ENCODE measurements around the gene TTLL12. TPM values are rescaled to one million over a fixed set of nuclear protein-coding genes. Genes with fewer than 3 reads are reported as not detected.

The TTLL12 gene
- total and polyA plus RNA-seq, 2 donors (not counting 1 experiment from before 2014, with no cell fraction given), result 11.0 to 21.3 TPM

GRCh38 chr22:43172191-43172590 is 14.7 kb downstream of the TTLL12 start:
- Histone ChIP-seq H3K36me3 (replicated peaks in 1 of 2; ENCODE audit: control extremely low read depth in 1 of 2, control insufficient read depth in 1 of 2, extremely low read depth in 1 of 2, insufficient read depth in 2 of 2, low read length in 1 of 2) (peaks cover 0 to 41% of the 10 kb centered on the region in 2 experiments), H3K9ac (ENCODE audit: low read length) (no peak overlapping the region), H3K79me2 (ENCODE audit: control insufficient read depth, insufficient read depth, low read length) (no peaks in the 10 kb centered on the region), H3K27me3 (replicated peaks in 1 of 4; ENCODE audit: control extremely low read depth in 1 of 4, control insufficient read depth in 3 of 4, insufficient read depth in 4 of 4, low read length in 3 of 4) (no peaks in the 10 kb centered on the region), H4K20me1 (ENCODE audit: control insufficient read depth, insufficient read depth, low read length, poor library complexity, severe bottlenecking) (no peaks in the 10 kb centered on the region), H3K4me2 (replicated peaks; ENCODE audit: low read depth, low read length, poor library complexity, severe bottlenecking) (no peak overlapping the region), H2AFZ (ENCODE audit: insufficient read depth, low read depth, low read length, poor library complexity, severe bottlenecking) (no peak overlapping the region), H3K4me1 (ENCODE audit: control insufficient read depth in 2 of 2, insufficient read depth in 2 of 2, low read length in 2 of 2) (no peaks in the 10 kb centered on the region), H3K9me3 (ENCODE audit: control extremely low read depth in 1 of 3, control insufficient read depth in 2 of 3, insufficient read depth in 1 of 3, low read length in 2 of 3) (no peaks in the 10 kb centered on the region), H3K27ac (ENCODE audit: low read length in 2 of 2) (no peak overlapping the region), H3K4me3 (ENCODE audit: control extremely low read depth in 1 of 5, extremely low read depth in 1 of 5, insufficient read depth in 1 of 5, low read depth in 2 of 5, low read length in 4 of 5) (no peak overlapping the region)
- ATAC-seq (ENCODE audit: low read depth), result no peak
- H3K4me3 Mint-ChIP-seq, result no peak overlapping the region
- CTCF ChIA-PET, result interaction anchor here (0.7 kb wide), 1 partner anchor 1982 kb away, joined by 4 read pairs; no protein-coding TSS in a partner anchor
- WGBS (ENCODE audit: insufficient coverage), result 98% methylated on average over 18 of the region's 19 CpGs
- no peaks in the 10 kb centered on the region for H3K9me3 Mint-ChIP-seq (ENCODE audit: insufficient read depth)
- H3K4me1 Mint-ChIP-seq, result no peaks in the 10 kb centered on the region
- intact Hi-C loops (cut with micrococcal nuclease), result no loop called here
- H3K27me3 Mint-ChIP-seq, result no peaks in the 10 kb centered on the region
- DNase-seq, result no peak
- no peak for TF ChIP-seq EZH2 (IDR thresholded peaks at IDR 0.05; ENCODE audit: borderline replicate concordance, insufficient read depth, low read depth, low read length, poor library complexity, severe bottlenecking)
- TF ChIP-seq, protein P1, sequence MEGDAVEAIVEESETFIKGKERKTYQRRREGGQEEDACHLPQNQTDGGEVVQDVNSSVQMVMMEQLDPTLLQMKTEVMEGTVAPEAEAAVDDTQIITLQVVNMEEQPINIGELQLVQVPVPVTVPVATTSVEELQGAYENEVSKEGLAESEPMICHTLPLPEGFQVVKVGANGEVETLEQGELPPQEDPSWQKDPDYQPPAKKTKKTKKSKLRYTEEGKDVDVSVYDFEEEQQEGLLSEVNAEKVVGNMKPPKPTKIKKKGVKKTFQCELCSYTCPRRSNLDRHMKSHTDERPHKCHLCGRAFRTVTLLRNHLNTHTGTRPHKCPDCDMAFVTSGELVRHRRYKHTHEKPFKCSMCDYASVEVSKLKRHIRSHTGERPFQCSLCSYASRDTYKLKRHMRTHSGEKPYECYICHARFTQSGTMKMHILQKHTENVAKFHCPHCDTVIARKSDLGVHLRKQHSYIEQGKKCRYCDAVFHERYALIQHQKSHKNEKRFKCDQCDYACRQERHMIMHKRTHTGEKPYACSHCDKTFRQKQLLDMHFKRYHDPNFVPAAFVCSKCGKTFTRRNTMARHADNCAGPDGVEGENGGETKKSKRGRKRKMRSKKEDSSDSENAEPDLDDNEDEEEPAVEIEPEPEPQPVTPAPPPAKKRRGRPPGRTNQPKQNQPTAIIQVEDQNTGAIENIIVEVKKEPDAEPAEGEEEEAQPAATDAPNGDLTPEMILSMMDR (IDR thresholded peaks at IDR 0.05), result no peak
- POLR2A ChIA-PET, result no interaction called here
- H3K27ac Mint-ChIP-seq, result no peak overlapping the region

DNA sequence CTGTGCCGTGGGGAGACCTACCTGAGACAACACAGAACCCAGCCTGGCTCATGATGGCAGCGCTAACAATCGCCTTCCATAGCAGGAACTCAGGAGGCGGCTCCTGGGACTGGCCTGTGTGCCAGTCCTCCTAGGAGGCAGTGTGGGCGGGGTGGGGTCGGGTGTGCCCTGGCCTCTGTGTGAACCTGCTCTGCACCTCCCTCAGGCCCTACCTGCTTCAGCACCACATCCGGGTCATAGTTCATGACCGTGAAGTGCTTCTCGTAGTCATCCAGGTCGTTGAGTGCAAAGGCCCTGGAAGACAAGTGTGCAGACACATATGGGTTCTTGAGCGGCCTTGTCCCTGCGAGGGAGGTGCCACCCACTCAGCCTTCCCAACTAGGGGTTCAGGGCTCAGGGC is 15.3 kb downstream of the TTLL12 start:
- no peak overlapping the region for H3K4me2 ChIP-seq (replicated peaks; ENCODE audit: low read depth, low read length, poor library complexity, severe bottlenecking)
- H3K9me3 Mint-ChIP-seq (ENCODE audit: insufficient read depth), result no peaks in the 10 kb centered on the region
- POLR2A ChIA-PET, result no interaction called here
- intact Hi-C loops (cut with micrococcal nuclease), result no loop called here
- H3K27me3 Mint-ChIP-seq, result no peaks in the 10 kb centered on the region
- H3K27ac Mint-ChIP-seq, result no peak overlapping the region
- H3K4me1 Mint-ChIP-seq, result no peaks in the 10 kb centered on the region
- no peaks in the 10 kb centered on the region for H3K9me3 ChIP-seq (ENCODE audit: control extremely low read depth in 1 of 3, control insufficient read depth in 2 of 3, insufficient read depth in 1 of 3, low read length in 2 of 3)
- H3K4me3 ChIP-seq (ENCODE audit: control extremely low read depth in 1 of 5, extremely low read depth in 1 of 5, insufficient read depth in 1 of 5, low read depth in 2 of 5, low read length in 4 of 5), result no peak overlapping the region
- no peaks in the 10 kb centered on the region for H4K20me1 ChIP-seq (ENCODE audit: control insufficient read depth, insufficient read depth, low read length, poor library complexity, severe bottlenecking)
- no peak for TF ChIP-seq EZH2 (IDR thresholded peaks at IDR 0.05; ENCODE audit: borderline replicate concordance, insufficient read depth, low read depth, low read length, poor library complexity, severe bottlenecking)
- TF ChIP-seq, protein P1 (IDR thresholded peaks at IDR 0.05), result no peak
- H3K9ac ChIP-seq (ENCODE audit: low read length), result no peak overlapping the region
- no peak overlapping the region for H3K4me3 Mint-ChIP-seq
- 94% methylated on average over 12 of the region's 12 CpGs for WGBS (ENCODE audit: insufficient coverage)
- H3K4me1 ChIP-seq (ENCODE audit: control insufficient read depth in 2 of 2, insufficient read depth in 2 of 2, low read length in 2 of 2), result no peaks in the 10 kb centered on the region
- CTCF ChIA-PET, result no interaction called here
- H3K79me2 ChIP-seq (ENCODE audit: control insufficient read depth, insufficient read depth, low read length), result no peaks in the 10 kb centered on the region
- DNase-seq, result no peak
- no peak overlapping the region for H3K27ac ChIP-seq (ENCODE audit: low read length in 2 of 2)
- no peaks in the 10 kb centered on the region for H3K27me3 ChIP-seq (replicated peaks in 1 of 4; ENCODE audit: control extremely low read depth in 1 of 4, control insufficient read depth in 3 of 4, insufficient read depth in 4 of 4, low read length in 3 of 4)
- H3K36me3 ChIP-seq (replicated peaks in 1 of 2; ENCODE audit: control extremely low read depth in 1 of 2, control insufficient read depth in 1 of 2, extremely low read depth in 1 of 2, insufficient read depth in 2 of 2, low read length in 1 of 2), result peaks cover 0 to 41% of the 10 kb centered on the region in 2 experiments
- H2AFZ ChIP-seq (ENCODE audit: insufficient read depth, low read depth, low read length, poor library complexity, severe bottlenecking), result no peak overlapping the region
- ATAC-seq (ENCODE audit: low read depth), result no peak

All from B cell (primary cell).